GM13976 (cell line): Measurements from ENCODE around the gene GRAMD1B.
A peak's percentile ranks its signal among the peaks of the same experiment; 100 is the strongest.

ENCODE experiments used
- DNase-seq: peaks from one replicate; pipeline ENCODE4 v3.0.0; 2012; ENCODE audit warnings: low spot score
- CTCF ChIP-seq: IDR thresholded peaks from 2 replicates; pipeline ENCODE4 v1.5.1; 2012; ENCODE audit warnings: borderline replicate concordance, mild to moderate bottlenecking; ENCODE audit not compliant: insufficient read depth; ENCODE audit errors: extremely low read depth, missing control alignments, control extremely low read depth
- in situ Hi-C: fragments of 300-500 bp; cut with MboI; formaldehyde crosslinking; loops from one replicate; pipeline ENCODE4 v1.12.0; 2022; ENCODE audit warnings: low sequenced_read_pairs, mixed read lengths, inconsistent platforms; ENCODE audit not compliant: unreplicated experiment

GRAMD1B gene

GRCh38 chr11:123478352-123478987 is 48.4 kb downstream of the GRAMD1B start:
- no peak for DNase-seq
- TF ChIP-seq CTCF, result peak; percentile 29
- in situ Hi-C loops, result loop anchor here (10.0 to 25.0 kb wide), 2 partner anchors 174 to 366 kb away; no protein-coding TSS in a partner anchor

DNA sequence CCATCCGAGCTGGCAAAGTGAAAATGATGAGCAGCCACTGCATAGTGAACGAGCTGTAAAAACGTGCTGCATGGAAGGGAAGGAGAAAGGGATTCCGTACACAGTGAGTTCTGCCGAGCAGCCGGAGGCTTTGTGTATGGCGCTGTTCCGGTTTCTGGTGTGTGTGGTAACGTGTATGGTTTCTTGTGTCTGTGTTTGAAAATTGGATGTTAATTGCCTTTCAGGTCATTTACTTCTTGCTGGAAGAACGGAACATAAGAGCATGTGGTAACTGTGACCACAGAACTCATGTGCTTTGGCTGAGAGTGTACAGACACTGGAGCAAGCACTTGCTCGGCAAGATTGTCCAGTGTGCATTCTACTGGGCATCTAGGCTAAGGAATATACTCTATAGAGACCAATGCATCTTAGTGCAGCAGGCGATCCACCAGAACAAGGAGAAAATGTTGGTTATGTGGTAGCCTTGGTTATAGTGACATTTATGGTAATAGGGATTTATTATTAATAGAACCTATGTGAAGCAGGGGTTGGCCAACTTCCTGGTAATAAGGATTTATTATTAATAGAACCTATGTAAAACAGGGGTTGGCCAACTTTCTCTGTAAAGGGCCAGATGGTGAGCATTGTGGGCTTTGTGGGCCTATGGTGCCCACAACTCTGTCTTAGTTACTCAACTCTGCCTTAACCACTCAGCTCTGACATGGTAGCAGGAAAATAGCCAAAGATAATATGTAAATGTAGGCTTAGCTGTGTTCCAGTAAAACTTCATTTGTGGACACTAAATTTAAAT is 49.2 kb downstream of the GRAMD1B start:
- TF ChIP-seq CTCF, result no peak
- in situ Hi-C loops, result loop anchor here (10.0 to 25.0 kb wide), 2 partner anchors 174 to 367 kb away; no protein-coding TSS in a partner anchor

GRCh38 chr11:123480290-123480815 is 50.3 kb downstream of the GRAMD1B start:
- in situ Hi-C loops, result loop anchor here (25.0 kb wide), 1 partner anchor 368 kb away; no protein-coding TSS in a partner anchor

More for the DNA sequence above, 49.2 kb downstream of the GRAMD1B start:
- DNase-seq, result no peak

GRCh38 chr11:123480882-123481281 is 50.8 kb downstream of the GRAMD1B start:
- in situ Hi-C loops, result loop anchor here (25.0 kb wide), 1 partner anchor 369 kb away; no protein-coding TSS in a partner anchor
- DNase-seq, result no peak
- TF ChIP-seq CTCF, result no peak

More at GRCh38 chr11:123480290-123480815, 50.3 kb downstream of the GRAMD1B start:
- TF ChIP-seq CTCF, result no peak
- DNase-seq, result no peak

DNA sequence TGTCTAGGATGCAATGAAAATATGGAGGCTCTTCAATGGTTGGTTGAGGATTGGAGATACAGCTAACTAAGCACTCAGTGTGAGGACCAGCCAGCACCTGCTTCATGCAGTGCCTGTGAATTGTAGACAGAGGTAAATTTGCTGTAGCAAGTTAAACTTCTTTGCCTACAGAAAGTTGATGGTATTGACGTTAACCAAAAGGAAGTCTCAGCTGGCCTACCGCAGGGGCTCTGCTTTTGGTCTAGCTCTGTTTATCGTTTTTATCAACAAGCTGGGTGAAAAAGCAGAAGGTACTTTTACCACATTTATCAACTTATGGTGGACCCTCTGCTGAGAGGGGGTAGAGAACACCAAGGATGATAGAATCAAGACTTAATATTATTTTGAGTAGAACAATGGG is 51.6 kb downstream of the GRAMD1B start:
- in situ Hi-C loops, result loop anchor here (25.0 kb wide), 1 partner anchor 369 kb away; no protein-coding TSS in a partner anchor
- DNase-seq, result no peak
- TF ChIP-seq CTCF, result no peak

- in situ Hi-C loops, result loop anchor here (25.0 kb wide), 1 partner anchor 370 kb away; no protein-coding TSS in a partner anchor
- no peak for TF ChIP-seq CTCF
- no peak for DNase-seq
Measured at GRCh38 chr11:123482218-123482617, 52.1 kb downstream of the GRAMD1B start.
